Measurements from ENCODE around the gene REC8. TPM values are rescaled to one million over a fixed set of nuclear protein-coding genes. Genes with fewer than 3 reads are reported as not detected.

The REC8 gene
- total and polyA plus RNA-seq, 4 donors = 2.3 to 4.7 (median 3.8) TPM

DNA sequence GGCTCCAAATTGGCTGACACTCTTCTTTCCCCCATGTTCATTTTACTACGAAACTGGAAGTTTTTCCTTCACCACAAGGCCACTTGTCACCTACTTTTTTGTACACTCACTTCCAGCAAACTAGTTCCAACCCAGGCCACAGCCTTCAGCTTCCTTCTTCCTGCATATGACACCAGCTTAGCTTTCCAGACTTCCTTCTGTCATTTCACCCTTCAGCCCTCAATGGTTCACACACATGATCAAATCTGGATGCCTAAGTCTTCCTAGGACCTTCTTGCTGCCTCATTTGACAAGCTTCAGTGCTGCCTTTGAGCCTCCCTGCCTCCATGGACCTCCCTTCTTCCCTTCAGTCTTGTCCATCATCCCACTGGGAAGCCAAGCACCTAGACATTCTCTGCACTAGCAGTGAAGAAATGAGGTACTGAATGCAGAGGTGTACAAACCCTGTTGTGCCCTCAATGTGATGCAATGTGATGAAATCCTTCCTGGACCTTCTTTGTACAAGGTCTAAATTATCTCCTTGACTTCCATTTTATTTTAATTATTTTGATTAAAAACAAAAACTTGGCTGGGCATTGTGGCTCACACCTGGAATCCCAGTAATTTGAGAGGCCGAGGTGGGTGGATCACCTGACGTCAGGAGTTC is 4.3 kb upstream of the REC8 start:
- no peak for TF ChIP-seq FOXA1 (IDR thresholded peaks at IDR 0.05)
- no peak for TF ChIP-seq HNF4G (IDR thresholded peaks at IDR 0.05)
- TF ChIP-seq TAF1 (conservative IDR thresholded peaks at IDR 0.05) = no peak
- TF ChIP-seq, protein P1, sequence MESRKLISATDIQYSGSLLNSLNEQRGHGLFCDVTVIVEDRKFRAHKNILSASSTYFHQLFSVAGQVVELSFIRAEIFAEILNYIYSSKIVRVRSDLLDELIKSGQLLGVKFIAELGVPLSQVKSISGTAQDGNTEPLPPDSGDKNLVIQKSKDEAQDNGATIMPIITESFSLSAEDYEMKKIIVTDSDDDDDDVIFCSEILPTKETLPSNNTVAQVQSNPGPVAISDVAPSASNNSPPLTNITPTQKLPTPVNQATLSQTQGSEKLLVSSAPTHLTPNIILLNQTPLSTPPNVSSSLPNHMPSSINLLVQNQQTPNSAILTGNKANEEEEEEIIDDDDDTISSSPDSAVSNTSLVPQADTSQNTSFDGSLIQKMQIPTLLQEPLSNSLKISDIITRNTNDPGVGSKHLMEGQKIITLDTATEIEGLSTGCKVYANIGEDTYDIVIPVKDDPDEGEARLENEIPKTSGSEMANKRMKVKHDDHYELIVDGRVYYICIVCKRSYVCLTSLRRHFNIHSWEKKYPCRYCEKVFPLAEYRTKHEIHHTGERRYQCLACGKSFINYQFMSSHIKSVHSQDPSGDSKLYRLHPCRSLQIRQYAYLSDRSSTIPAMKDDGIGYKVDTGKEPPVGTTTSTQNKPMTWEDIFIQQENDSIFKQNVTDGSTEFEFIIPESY (IDR thresholded peaks at IDR 0.05) = no peak
- TF ChIP-seq, protein P2, sequence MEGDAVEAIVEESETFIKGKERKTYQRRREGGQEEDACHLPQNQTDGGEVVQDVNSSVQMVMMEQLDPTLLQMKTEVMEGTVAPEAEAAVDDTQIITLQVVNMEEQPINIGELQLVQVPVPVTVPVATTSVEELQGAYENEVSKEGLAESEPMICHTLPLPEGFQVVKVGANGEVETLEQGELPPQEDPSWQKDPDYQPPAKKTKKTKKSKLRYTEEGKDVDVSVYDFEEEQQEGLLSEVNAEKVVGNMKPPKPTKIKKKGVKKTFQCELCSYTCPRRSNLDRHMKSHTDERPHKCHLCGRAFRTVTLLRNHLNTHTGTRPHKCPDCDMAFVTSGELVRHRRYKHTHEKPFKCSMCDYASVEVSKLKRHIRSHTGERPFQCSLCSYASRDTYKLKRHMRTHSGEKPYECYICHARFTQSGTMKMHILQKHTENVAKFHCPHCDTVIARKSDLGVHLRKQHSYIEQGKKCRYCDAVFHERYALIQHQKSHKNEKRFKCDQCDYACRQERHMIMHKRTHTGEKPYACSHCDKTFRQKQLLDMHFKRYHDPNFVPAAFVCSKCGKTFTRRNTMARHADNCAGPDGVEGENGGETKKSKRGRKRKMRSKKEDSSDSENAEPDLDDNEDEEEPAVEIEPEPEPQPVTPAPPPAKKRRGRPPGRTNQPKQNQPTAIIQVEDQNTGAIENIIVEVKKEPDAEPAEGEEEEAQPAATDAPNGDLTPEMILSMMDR (IDR thresholded peaks at IDR 0.05; ENCODE audit: low read depth, low read length, missing input control) = no peak
- no peak for TF ChIP-seq RAD21 (IDR thresholded peaks at IDR 0.05)
- no peak for TF ChIP-seq NR2F2 (IDR thresholded peaks at IDR 0.05)
- TF ChIP-seq JUND (IDR thresholded peaks at IDR 0.05) = no peak
- no peak for TF ChIP-seq YY1 (IDR thresholded peaks at IDR 0.05)
- TF ChIP-seq RXRA (IDR thresholded peaks at IDR 0.05) = no peak
- no peak for TF ChIP-seq GABPA (IDR thresholded peaks at IDR 0.05 in 1 of 2, conservative IDR thresholded peaks at IDR 0.05 in 1 of 2)
- TF ChIP-seq HNF4A (conservative IDR thresholded peaks at IDR 0.05) = no peak
- no peak for TF ChIP-seq EGR1 (IDR thresholded peaks at IDR 0.05; ENCODE audit: low read depth in 2 of 2)
- no peak overlapping the region for H3K4me3 ChIP-seq (ENCODE audit: low read depth in 1 of 3, low read length in 3 of 3)
- no peaks in the 10 kb centered on the region for H3K27me3 ChIP-seq (ENCODE audit: control insufficient read depth in 4 of 4, insufficient read depth in 4 of 4, low read length in 3 of 4)
- 88% methylated on average over 3 of the region's 3 CpGs for WGBS
- no peaks in the 10 kb centered on the region for H3K9me3 ChIP-seq (ENCODE audit: control insufficient read depth in 4 of 4, low read length in 3 of 4)
- H3K27ac ChIP-seq (ENCODE audit: low read depth in 1 of 2, low read length in 2 of 2) = no peak overlapping the region
- H3K36me3 ChIP-seq (ENCODE audit: control insufficient read depth in 4 of 4, insufficient read depth in 3 of 4, low read depth in 1 of 4, low read length in 3 of 4) = peaks cover 23 to 56% (median 40%) of the 10 kb centered on the region in 4 donors
- no peak for DNase-seq (ENCODE audit: low spot score)
- peaks cover 2 to 11% (median 6%) of the 10 kb centered on the region in 4 donors for H3K4me1 ChIP-seq (ENCODE audit: control insufficient read depth in 4 of 4, insufficient read depth in 4 of 4, low read length in 3 of 4)
- no peak overlapping the region for H3K9ac ChIP-seq (ENCODE audit: low read depth in 1 of 2, low read length in 2 of 2)

DNA sequence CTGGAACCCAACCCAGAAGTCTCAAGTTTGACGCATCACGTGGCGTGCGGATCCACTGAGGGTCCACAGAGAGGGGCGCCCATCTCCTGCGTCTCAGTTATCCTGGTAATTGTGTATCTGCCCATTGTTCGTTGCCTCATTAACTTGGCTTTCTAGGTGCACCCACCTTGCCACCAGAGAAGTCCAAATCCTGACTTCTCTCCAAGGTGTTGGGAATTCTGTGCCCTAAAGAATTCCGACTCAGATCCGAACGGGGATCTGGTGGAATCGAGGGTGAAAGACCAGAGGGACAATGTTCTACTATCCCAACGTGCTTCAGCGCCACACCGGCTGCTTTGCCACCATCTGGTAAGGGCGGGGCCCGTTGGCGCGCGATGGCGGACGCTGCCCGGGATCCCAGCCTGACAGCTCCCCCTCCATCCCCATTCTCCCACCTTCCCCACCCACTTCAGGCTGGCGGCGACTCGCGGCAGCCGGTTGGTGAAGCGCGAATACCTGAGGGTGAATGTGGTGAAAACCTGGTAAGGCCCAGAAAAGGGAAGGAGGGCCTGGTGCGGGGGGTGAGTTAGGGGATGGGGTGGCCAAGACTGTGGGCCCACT is 481 bp downstream of the REC8 start:
- WGBS = 80% methylated on average over 30 of the region's 30 CpGs
- no peak overlapping the region for H3K27ac ChIP-seq (ENCODE audit: low read depth in 1 of 2, low read length in 2 of 2)
- peaks cover 6 to 39% (median 19%) of the 10 kb centered on the region in 4 donors for H3K36me3 ChIP-seq (ENCODE audit: control insufficient read depth in 4 of 4, insufficient read depth in 3 of 4, low read depth in 1 of 4, low read length in 3 of 4)
- no peaks in the 10 kb centered on the region for H3K27me3 ChIP-seq (ENCODE audit: control insufficient read depth in 4 of 4, insufficient read depth in 4 of 4, low read length in 3 of 4)
- no peak overlapping the region for H3K4me3 ChIP-seq (ENCODE audit: low read depth in 1 of 3, low read length in 3 of 3)
- no peaks in the 10 kb centered on the region for H3K4me1 ChIP-seq (ENCODE audit: control insufficient read depth in 4 of 4, insufficient read depth in 4 of 4, low read length in 3 of 4)
- H3K9ac ChIP-seq (ENCODE audit: low read depth in 1 of 2, low read length in 2 of 2) = no peak overlapping the region
- no peak for DNase-seq (ENCODE audit: low spot score)
- no peaks in the 10 kb centered on the region for H3K9me3 ChIP-seq (ENCODE audit: control insufficient read depth in 4 of 4, low read length in 3 of 4)
- no peak for TF ChIP-seq YY1 (IDR thresholded peaks at IDR 0.05)
- TF ChIP-seq NR2F2 (IDR thresholded peaks at IDR 0.05) = no peak
- no peak for TF ChIP-seq GABPA (IDR thresholded peaks at IDR 0.05 in 1 of 2, conservative IDR thresholded peaks at IDR 0.05 in 1 of 2)
- TF ChIP-seq RXRA (IDR thresholded peaks at IDR 0.05) = no peak
- no peak for TF ChIP-seq FOXA1 (IDR thresholded peaks at IDR 0.05)
- TF ChIP-seq FOXA2 (IDR thresholded peaks at IDR 0.05) = no peak
- no peak for TF ChIP-seq EGR1 (IDR thresholded peaks at IDR 0.05; ENCODE audit: low read depth in 2 of 2)
- no peak for TF ChIP-seq RAD21 (IDR thresholded peaks at IDR 0.05)
- TF ChIP-seq, protein P3, sequence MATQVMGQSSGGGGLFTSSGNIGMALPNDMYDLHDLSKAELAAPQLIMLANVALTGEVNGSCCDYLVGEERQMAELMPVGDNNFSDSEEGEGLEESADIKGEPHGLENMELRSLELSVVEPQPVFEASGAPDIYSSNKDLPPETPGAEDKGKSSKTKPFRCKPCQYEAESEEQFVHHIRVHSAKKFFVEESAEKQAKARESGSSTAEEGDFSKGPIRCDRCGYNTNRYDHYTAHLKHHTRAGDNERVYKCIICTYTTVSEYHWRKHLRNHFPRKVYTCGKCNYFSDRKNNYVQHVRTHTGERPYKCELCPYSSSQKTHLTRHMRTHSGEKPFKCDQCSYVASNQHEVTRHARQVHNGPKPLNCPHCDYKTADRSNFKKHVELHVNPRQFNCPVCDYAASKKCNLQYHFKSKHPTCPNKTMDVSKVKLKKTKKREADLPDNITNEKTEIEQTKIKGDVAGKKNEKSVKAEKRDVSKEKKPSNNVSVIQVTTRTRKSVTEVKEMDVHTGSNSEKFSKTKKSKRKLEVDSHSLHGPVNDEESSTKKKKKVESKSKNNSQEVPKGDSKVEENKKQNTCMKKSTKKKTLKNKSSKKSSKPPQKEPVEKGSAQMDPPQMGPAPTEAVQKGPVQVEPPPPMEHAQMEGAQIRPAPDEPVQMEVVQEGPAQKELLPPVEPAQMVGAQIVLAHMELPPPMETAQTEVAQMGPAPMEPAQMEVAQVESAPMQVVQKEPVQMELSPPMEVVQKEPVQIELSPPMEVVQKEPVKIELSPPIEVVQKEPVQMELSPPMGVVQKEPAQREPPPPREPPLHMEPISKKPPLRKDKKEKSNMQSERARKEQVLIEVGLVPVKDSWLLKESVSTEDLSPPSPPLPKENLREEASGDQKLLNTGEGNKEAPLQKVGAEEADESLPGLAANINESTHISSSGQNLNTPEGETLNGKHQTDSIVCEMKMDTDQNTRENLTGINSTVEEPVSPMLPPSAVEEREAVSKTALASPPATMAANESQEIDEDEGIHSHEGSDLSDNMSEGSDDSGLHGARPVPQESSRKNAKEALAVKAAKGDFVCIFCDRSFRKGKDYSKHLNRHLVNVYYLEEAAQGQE (IDR thresholded peaks at IDR 0.05) = no peak
- no peak for TF ChIP-seq HNF4A (conservative IDR thresholded peaks at IDR 0.05)
- no peak for TF ChIP-seq TAF1 (conservative IDR thresholded peaks at IDR 0.05)
- TF ChIP-seq, protein P4, sequence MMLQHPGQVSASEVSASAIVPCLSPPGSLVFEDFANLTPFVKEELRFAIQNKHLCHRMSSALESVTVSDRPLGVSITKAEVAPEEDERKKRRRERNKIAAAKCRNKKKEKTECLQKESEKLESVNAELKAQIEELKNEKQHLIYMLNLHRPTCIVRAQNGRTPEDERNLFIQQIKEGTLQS (IDR thresholded peaks at IDR 0.05) = no peak
- TF ChIP-seq JUND (IDR thresholded peaks at IDR 0.05) = no peak
- TF ChIP-seq, protein P5, sequence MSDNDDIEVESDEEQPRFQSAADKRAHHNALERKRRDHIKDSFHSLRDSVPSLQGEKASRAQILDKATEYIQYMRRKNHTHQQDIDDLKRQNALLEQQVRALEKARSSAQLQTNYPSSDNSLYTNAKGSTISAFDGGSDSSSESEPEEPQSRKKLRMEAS (IDR thresholded peaks at IDR 0.05) = no peak
- TF ChIP-seq, protein P1 (IDR thresholded peaks at IDR 0.05) = no peak
- TF ChIP-seq, protein P2 (IDR thresholded peaks at IDR 0.05; ENCODE audit: low read depth, low read length, missing input control) = no peak
- TF ChIP-seq HNF4G (IDR thresholded peaks at IDR 0.05) = no peak
